A549 (cell line): ENCODE results near the gene GBX2. TPM values are rescaled to one million over a fixed set of nuclear protein-coding genes. Genes with fewer than 3 reads are reported as not detected.

Source experiments
- ATAC-seq, 2 experiments: fragments of 200-7000 bp in 1 of 2; fragments of >200 bp in 1 of 2; cut with Nextera tagmentation in 1 of 2; cut with Tn5 transposase in 1 of 2; 3 replicates each; pipeline versions ENCODE4 v1.8.0 to v1.9.1; 2018 to 2020; ENCODE audit warnings: mild to moderate bottlenecking in 1 of 2, moderate library complexity in 1 of 2
- CTCF ChIA-PET: fragments of 300-600 bp; sonication (Branson Sonifier 250); formaldehyde crosslinking; extraction: SDS; loops from one replicate; lab custom pipeline; 2021; ENCODE audit warnings: antibody characterized with exemption, inconsistent platforms; lab: Yijun Ruan, JAX
- POLR2A ChIA-PET: fragments of 350-600 bp; formaldehyde crosslinking; extraction: SDS; loops from one replicate; lab custom pipeline; 2021; ENCODE audit warnings: antibody characterized with exemption, inconsistent platforms; lab: Yijun Ruan, JAX
- DNase-seq, 2 experiments: peaks; one replicate each; pipeline versions ENCODE4 v3.0.0 to v3.0.0-alpha.2; 2011 to 2016; ENCODE audit warnings: low read depth in 1 of 2, low spot score in 1 of 2
- FAIRE-seq: peaks from 2 replicates; lab custom pipeline; 2011; peaks lifted over from hg19 to GRCh38; lab: Jason Lieb, UNC
- H3K27ac ChIP-seq, 2 experiments: fragments of >200 bp; sonication (Bioruptor Twin); formaldehyde crosslinking; 3 replicates each; pipeline ENCODE4 v1.5.1; 2016 to 2017
- H3K4me1 ChIP-seq: fragments of >200 bp; sonication (Bioruptor Twin); formaldehyde crosslinking; 3 replicates; pipeline ENCODE4 v1.6.1; 2016
- H3K4me2 ChIP-seq: fragments of >200 bp; sonication (Bioruptor Twin); formaldehyde crosslinking; 3 replicates; pipeline ENCODE4 v1.6.1; 2016
- H3K4me3 ChIP-seq: fragments of >200 bp; sonication (Bioruptor Twin); formaldehyde crosslinking; 3 replicates; pipeline ENCODE4 v1.5.1; 2016
- H3K9me3 ChIP-seq: fragments of >200 bp; sonication (Bioruptor Twin); formaldehyde crosslinking; 3 replicates; pipeline ENCODE4 v1.6.1; 2016
- BCL3 ChIP-seq: fragments of >200 bp; sonication (Bioruptor Twin); formaldehyde crosslinking; IDR thresholded peaks from 3 replicates; pipeline ENCODE4 v1.6.1; 2016
- BHLHE40 ChIP-seq: IDR thresholded peaks from 2 replicates; pipeline ENCODE4 v1.6.1; 2012; ENCODE audit warnings: low read depth, low read length, inconsistent platforms
- CBX8 ChIP-seq: fragments of 200-600 bp; sonication (generic); IDR thresholded peaks from 2 replicates; pipeline ENCODE4 v1.6.1; 2016
- CEBPB ChIP-seq, 2 experiments: fragments of >200 bp in 1 of 2; sonication (Bioruptor Twin) in 1 of 2; formaldehyde crosslinking in 1 of 2; IDR thresholded peaks; 2 replicates each; pipeline ENCODE4 v1.6.1; 2012 to 2016
- EHF ChIP-seq: fragments of 250-450 bp; sonication (Bioruptor Pico); IDR thresholded peaks from 2 replicates; pipeline ENCODE4 v1.5.0; 2020; ENCODE audit warnings: mild to moderate bottlenecking
- ELK1 ChIP-seq: fragments of 150-350 bp; IDR thresholded peaks from 2 replicates; pipeline ENCODE4 v1.6.1; 2014; ENCODE audit warnings: low read depth, mild to moderate bottlenecking, low read length
- EP300 ChIP-seq, 2 experiments: fragments of >200 bp; sonication (Bioruptor Twin); formaldehyde crosslinking; IDR thresholded peaks; 2 replicates in 1 of 2; 3 replicates in 1 of 2; pipeline ENCODE4 v1.6.1; 2016 to 2017
- HOXB5 ChIP-seq: fragments of 250-450 bp; sonication (Bioruptor Pico); IDR thresholded peaks from 2 replicates; pipeline ENCODE4 v1.5.0; 2020; ENCODE audit warnings: mild to moderate bottlenecking, moderate library complexity
- JUNB ChIP-seq: fragments of >200 bp; sonication (Bioruptor Twin); formaldehyde crosslinking; IDR thresholded peaks from 2 replicates; pipeline ENCODE4 v1.6.1; 2016
- KDM1A ChIP-seq: fragments of 200-600 bp; sonication (generic); IDR thresholded peaks from 2 replicates; pipeline ENCODE4 v1.6.1; 2016; ENCODE audit warnings: low read depth, mild to moderate bottlenecking
- KDM5A ChIP-seq: fragments of 200-600 bp; sonication (generic); IDR thresholded peaks from 2 replicates; pipeline ENCODE4 v1.6.1; 2016; ENCODE audit warnings: antibody characterized with exemption, mild to moderate bottlenecking
- MAX ChIP-seq: IDR thresholded peaks from 2 replicates; pipeline ENCODE4 v1.6.1; 2012
- MAZ ChIP-seq: fragments of 150-350 bp; IDR thresholded peaks from 2 replicates; pipeline ENCODE4 v1.6.1; 2014; ENCODE audit warnings: antibody characterized with exemption, low read depth, low read length, borderline replicate concordance
- MYC ChIP-seq: IDR thresholded peaks from 2 replicates; pipeline ENCODE4 v1.6.1; 2012; ENCODE audit warnings: mild to moderate bottlenecking, inconsistent platforms, low read length, improper control_type of control experiment, borderline replicate concordance
- NFE2L2 ChIP-seq: fragments of 150-350 bp; conservative IDR thresholded peaks from 2 replicates; pipeline ENCODE4 v1.6.1; 2014; ENCODE audit warnings: low read length
- POLR2A ChIP-seq: IDR thresholded peaks from 2 replicates; pipeline ENCODE4 v1.6.1; 2012; ENCODE audit warnings: mild to moderate bottlenecking, low read length
- RAD21 ChIP-seq, 2 experiments: fragments of >200 bp in 1 of 2; sonication (Bioruptor Twin) in 1 of 2; formaldehyde crosslinking in 1 of 2; IDR thresholded peaks in 1 of 2; conservative IDR thresholded peaks in 1 of 2; 2 replicates in 1 of 2; 3 replicates in 1 of 2; pipeline ENCODE4 v1.6.1; 2012 to 2018; ENCODE audit warnings: inconsistent platforms in 1 of 2
- RCOR1 ChIP-seq: fragments of 150-350 bp; IDR thresholded peaks from 2 replicates; pipeline ENCODE4 v1.6.1; 2014; ENCODE audit warnings: antibody characterized with exemption, low read length, low read depth
- RFX5 ChIP-seq: fragments of 450-650 bp; IDR thresholded peaks from 2 replicates; pipeline ENCODE4 v1.7.1; 2014; ENCODE audit warnings: antibody characterized with exemption, mild to moderate bottlenecking, moderate library complexity
- TFCP2L1 ChIP-seq: fragments of 250-450 bp; sonication (Bioruptor Pico); IDR thresholded peaks from 2 replicates; pipeline ENCODE4 v1.5.0; 2021; ENCODE audit warnings: mild to moderate bottlenecking
- TP53 ChIP-seq: fragments of 250-450 bp; sonication (Bioruptor Pico); IDR thresholded peaks from 2 replicates; pipeline ENCODE4 v1.5.0; 2021; ENCODE audit warnings: mild to moderate bottlenecking, moderate library complexity
- ZSCAN20 ChIP-seq: fragments of 250-450 bp; sonication (Bioruptor Pico); IDR thresholded peaks from 2 replicates; pipeline ENCODE4 v1.8.0; 2022; ENCODE audit warnings: mild to moderate bottlenecking, moderate library complexity
- WGBS: methylation state at CpG from one replicate; pipeline ENCODE4 v1.1.6; 2017; ENCODE audit errors: missing lambda C conversion rate; 5-methylcytosine and 5-hydroxymethylcytosine counted together
- polyA plus RNA-seq, 4 experiments: library from polyadenylated mRNA; depleted of rRNA in 3 of 4; stranded (reverse); fragments of >200 nt; fragmentation: RNase III in 1 of 4; extraction: RNeasy Plus Mini Kit Qiagen cat#74134 plus additional on column Dnase treatment in 1 of 4; gene quantifications; 2 replicates in 3 of 4; 3 replicates in 1 of 4; pipeline ENCODE4 v1.2.3, GENCODE V29; 2011 to 2017

The GBX2 gene
- polyA plus RNA-seq, 2 of the 4 experiments (the other 2 are of a cell fraction) = 1.2 to 1.9 TPM

- H3K4me2 ChIP-seq = no peak overlapping the region
- no peak for TF ChIP-seq MAZ
- TF ChIP-seq EHF (CRISPR knock-in tag) = no peak
- no peak for TF ChIP-seq BHLHE40
- TF ChIP-seq RCOR1 = no peak
- TF ChIP-seq, all 56 proteins: peak for 0
- no peak for ATAC-seq
- H3K27ac ChIP-seq = no peak overlapping the region
- ChIA-PET CTCF (interaction anchor here (2.1 to 3.7 kb wide), 2 partner anchors 10 to 391 kb away, joined by 8 to 17 read pairs; no protein-coding TSS in a partner anchor), POLR2A (no interaction called here)
- H3K9me3 ChIP-seq = no peaks in the 10 kb centered on the region
- 92% methylated on average over 21 of the region's 21 CpGs for WGBS
- FAIRE-seq = no peak
- no peak for DNase-seq
- no peak overlapping the region for H3K4me3 ChIP-seq
- H3K4me1 ChIP-seq = peaks cover 12% of the 10 kb centered on the region; the same call in 2 of the 3 replicates
Observed at GRCh38 chr2:236170590-236171165, 2.5 kb upstream of the GBX2 start.

- H3K4me1 ChIP-seq = peaks cover 9% of the 10 kb centered on the region; the same call in 2 of the 3 replicates
- no peak overlapping the region for H3K4me2 ChIP-seq
- TF ChIP-seq JUNB = no peak
- no peak for TF ChIP-seq MYC
- TF ChIP-seq CEBPB (IDR thresholded peaks at IDR 0.05) = no peak
- no peak for TF ChIP-seq HOXB5 (CRISPR knock-in tag)
- TF ChIP-seq EP300 (IDR thresholded peaks at IDR 0.05) = no peak
- TF ChIP-seq POLR2A = no peak
- no peak for TF ChIP-seq ZSCAN20 (CRISPR knock-in tag)
- no peak for TF ChIP-seq ELK1
- TF ChIP-seq TP53 (CRISPR knock-in tag) = no peak
- no peak for TF ChIP-seq RAD21 (conservative IDR thresholded peaks at IDR 0.05 in 1 of 2, IDR thresholded peaks at IDR 0.05 in 1 of 2)
- no peak for TF ChIP-seq RFX5
- no peak for TF ChIP-seq NFE2L2
- TF ChIP-seq BCL3 = no peak
- no peak for TF ChIP-seq TFCP2L1 (CRISPR knock-in tag)
- no peak for TF ChIP-seq KDM1A
- TF ChIP-seq CBX8 = no peak
- TF ChIP-seq MAX = no peak
- no peak for TF ChIP-seq BHLHE40
- no peak for TF ChIP-seq KDM5A
- H3K9me3 ChIP-seq = no peaks in the 10 kb centered on the region
- no peak for FAIRE-seq
- ChIA-PET CTCF (interaction anchor here (0.8 to 4.7 kb wide), 5 partner anchors 8 to 390 kb away, joined by 4 to 28 read pairs (median 16); no protein-coding TSS in a partner anchor), POLR2A (no interaction called here)
- H3K27ac ChIP-seq = no peak overlapping the region
- no peak overlapping the region for H3K4me3 ChIP-seq
- 94% methylated on average over 38 of the region's 38 CpGs for WGBS
- no peak for ATAC-seq
- no peak for DNase-seq
Observed at GRCh38 chr2:236169741-236170589, 1.8 kb upstream of the GBX2 start.
